HepG2 (cell line): ENCODE measurements around the gene TGM6. TPM values are rescaled to one million over a fixed set of nuclear protein-coding genes. Genes with fewer than 3 reads are reported as not detected.
A peak's percentile ranks its signal among the peaks of the same experiment; 100 is the strongest.

ENCODE experiments used
- ATF5 ChIP-seq: sonication (generic); formaldehyde crosslinking; IDR thresholded peaks from 2 replicates; pipeline ENCODE4 v1.4.0; 2020; ENCODE audit warnings: mild to moderate bottlenecking, low read depth, missing genetic modification reagents
- CHD4 ChIP-seq: fragments of 200-600 bp; sonication (generic); IDR thresholded peaks from 2 replicates; pipeline ENCODE4 v1.7.0; 2017; ENCODE audit warnings: mild to moderate bottlenecking, low read length, borderline replicate concordance
- CREB1 ChIP-seq, 2 experiments: fragments of 450-650 bp in 1 of 2; IDR thresholded peaks; 2 replicates each; pipeline ENCODE4 v1.6.1; 2016 to 2017; ENCODE audit warnings: control low read depth in 1 of 2, mild to moderate bottlenecking in 1 of 2, missing compliant biosample characterization in 1 of 2, missing genetic modification characterization in 1 of 2
- HNRNPK ChIP-seq: fragments of 200-400 bp; formaldehyde crosslinking; IDR thresholded peaks from 2 replicates; pipeline ENCODE4 v1.6.1; 2018; ENCODE audit warnings: low read length, low read depth, moderate library complexity, mild to moderate bottlenecking; ENCODE audit not compliant: poor library complexity, severe bottlenecking
- KLF6 ChIP-seq: IDR thresholded peaks from 2 replicates; pipeline ENCODE4 v1.8.0; 2016; ENCODE audit warnings: missing biosample characterization, missing genetic modification reagents
- MAFK ChIP-seq, 2 experiments: IDR thresholded peaks in 1 of 2; conservative IDR thresholded peaks in 1 of 2; 2 replicates each; pipeline ENCODE4 v1.6.1; 2011; ENCODE audit warnings: improper control_type of control experiment in 2 of 2, low read length in 2 of 2
- MATR3 ChIP-seq: sonication (generic); formaldehyde crosslinking; IDR thresholded peaks from 2 replicates; pipeline ENCODE4 v1.4.0; 2020; ENCODE audit warnings: missing genetic modification reagents
- NFIC ChIP-seq: IDR thresholded peaks from 2 replicates; pipeline ENCODE4 v1.6.1; 2012; ENCODE audit warnings: mild to moderate bottlenecking, low read length, inconsistent platforms
- RNF2 ChIP-seq: fragments of 450-650 bp; conservative IDR thresholded peaks from 2 replicates; pipeline ENCODE4 v1.6.1; 2016; ENCODE audit warnings: low read depth
- SMARCE1 ChIP-seq: fragments of 450-650 bp; IDR thresholded peaks from 2 replicates; pipeline ENCODE4 v1.6.1; 2017; ENCODE audit warnings: borderline replicate concordance
- TBX3 ChIP-seq: fragments of 450-650 bp; IDR thresholded peaks from 2 replicates; pipeline ENCODE4 v1.6.1; 2017; ENCODE audit warnings: antibody characterized with exemption, mild to moderate bottlenecking, inconsistent platforms, borderline replicate concordance
- ZBED4 ChIP-seq: sonication (generic); formaldehyde crosslinking; IDR thresholded peaks from 2 replicates; pipeline ENCODE4 v1.4.0; 2020; ENCODE audit warnings: missing genetic modification reagents, borderline replicate concordance
- ZGPAT ChIP-seq: IDR thresholded peaks from 2 replicates; pipeline ENCODE4 v1.6.1; 2016; ENCODE audit warnings: mild to moderate bottlenecking
- ZNF232 ChIP-seq: sonication (generic); formaldehyde crosslinking; IDR thresholded peaks from 2 replicates; pipeline ENCODE4 v1.4.0; 2020; ENCODE audit warnings: missing genetic modification reagents, borderline replicate concordance
- ZNF597 ChIP-seq: sonication (generic); formaldehyde crosslinking; IDR thresholded peaks from 2 replicates; pipeline ENCODE4 v1.5.0; 2020; ENCODE audit warnings: missing genetic modification reagents
- ZNF629 ChIP-seq: sonication (generic); formaldehyde crosslinking; conservative IDR thresholded peaks from 2 replicates; pipeline ENCODE4 v1.5.0; 2020; ENCODE audit warnings: missing genetic modification reagents
- ZNF691 ChIP-seq: sonication (generic); formaldehyde crosslinking; IDR thresholded peaks from 2 replicates; pipeline ENCODE4 v1.4.0; 2020; ENCODE audit warnings: missing genetic modification reagents, low read depth, mild to moderate bottlenecking, borderline replicate concordance
- ZNF746 ChIP-seq: sonication (generic); formaldehyde crosslinking; IDR thresholded peaks from 2 replicates; pipeline ENCODE4 v1.8.0; 2022; ENCODE audit warnings: mild to moderate bottlenecking, missing genetic modification reagents
- polyA plus RNA-seq, 8 experiments: library from polyadenylated mRNA; depleted of rRNA in 3 of 8; stranded (reverse) in 7 of 8; unstranded in 1 of 8; fragments of >200 nt; fragmentation: Illumina TruSeq in 4 of 8; extraction: Trizol in 4 of 8; gene quantifications; 2 replicates each; pipeline versions ENCODE4 v1.2.1 to v1.2.3, GENCODE V29; 2011 to 2016; ENCODE audit warnings: low read depth in 4 of 8, missing spikeins in 1 of 8, mixed read lengths in 1 of 8; ENCODE audit not compliant: insufficient read depth in 1 of 8
- total RNA-seq, 5 experiments: library from RNA; depleted of rRNA; stranded (reverse); fragments of >200 nt; fragmentation: Illumina TruSeq; extraction: Trizol; gene quantifications; 2 replicates each; pipeline ENCODE4 v1.2.3, GENCODE V29; 2016; ENCODE audit warnings: low read depth in 1 of 5

Gene TGM6
- total and polyA plus RNA-seq, 2 of the 13 experiments (the other 11 are each of a cell fraction or from before 2014, with no cell fraction given): not detected

- TF ChIP-seq ZBED4: peak; percentile 26; the same call in 1 of the 2 replicates
- TF ChIP-seq SMARCE1: no peak
- no peak for TF ChIP-seq CREB1 (IDR thresholded peaks at IDR 0.05)
- TF ChIP-seq CREB1 (CRISPR knock-in tag; IDR thresholded peaks at IDR 0.05): no peak
- no peak for TF ChIP-seq MATR3
- TF ChIP-seq HNRNPK: no peak
- peak; percentile 75 for TF ChIP-seq ZNF629 (CRISPR knock-in tag)
- no peak for TF ChIP-seq RNF2
- TF ChIP-seq ZNF232 (CRISPR knock-in tag): peak; percentile 86
- no peak for TF ChIP-seq ZNF597 (CRISPR knock-in tag)
- TF ChIP-seq KLF6 (CRISPR knock-in tag): peak; percentile 76; the same call in 1 of the 2 replicates
- TF ChIP-seq ATF5 (CRISPR knock-in tag): no peak
- TF ChIP-seq TBX3: peak; percentile 43; the same call in 1 of the 2 replicates
- peak; percentile 96 for TF ChIP-seq ZGPAT
- peak; percentile 30; the same call in 1 of the 2 replicates for TF ChIP-seq CHD4
- TF ChIP-seq ZNF691: peak; percentile 65; the same call in 1 of the 2 replicates
- no peak for TF ChIP-seq MAFK (conservative IDR thresholded peaks at IDR 0.05 in 1 of 2, IDR thresholded peaks at IDR 0.05 in 1 of 2; ENCODE audit: low read length in 2 of 2)
- TF ChIP-seq NFIC: no peak
- TF ChIP-seq ZNF746: peak; percentile 52; the same call in 1 of the 2 replicates
These were observed 95.4 kb downstream of the TGM6 start (continued) for GRCh38 chr20:2475850-2476741.
